Subcutaneous adipose tissue (tissue), 4 donors: ENCODE results near the gene KDM5B. TPM values are rescaled to one million over a fixed set of nuclear protein-coding genes. Genes with fewer than 3 reads are reported as not detected.

Source experiments
- CTCF ChIP-seq: fragments of 450-650 bp; IDR thresholded peaks from one replicate; pipeline ENCODE4 v1.5.1; 2016; ENCODE audit warnings: low read depth, mild to moderate bottlenecking, control low read depth, antibody characterized with exemption, moderate library complexity
- small RNA-seq: library from RNA; depleted of rRNA; stranded (forward); fragments of <200 nt; gene quantifications from one replicate; pipeline ENCODE3, GENCODE V24; 2016
- total RNA-seq, 4 donors: library from RNA; depleted of rRNA; stranded (reverse); fragments of >200 nt; gene quantifications; one replicate each; pipeline ENCODE4 v1.1.0, GENCODE V29; 2016

KDM5B gene
- total RNA-seq, 4 donors from 2014 or later: 37.8 to 62.2 (median 48.2) TPM

DNA sequence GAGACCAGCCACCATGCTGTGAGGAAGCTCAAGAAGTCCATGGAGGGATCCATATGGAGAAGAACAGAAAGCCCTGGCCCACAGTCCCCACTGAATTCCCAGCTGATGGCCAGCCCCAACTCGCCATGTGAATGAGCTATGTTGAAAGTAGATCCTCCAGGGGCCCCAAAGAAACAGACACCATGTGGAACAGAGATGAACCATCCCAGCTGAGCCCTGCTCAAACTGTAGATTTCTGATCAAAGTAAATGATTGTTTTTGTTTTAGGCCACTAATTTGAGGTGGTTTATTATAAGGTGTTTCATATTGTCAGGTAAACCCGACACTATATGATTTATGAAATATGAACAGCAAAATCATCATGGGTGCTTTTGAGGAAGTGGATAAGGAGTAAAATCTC lies 130.8 kb downstream of the KDM5B start:
- TF ChIP-seq CTCF: no peak

Small RNA genes within 50 kb of the gene (small RNA-seq; reads per million reads assigned to genes)
- gene AC098934.3: not detected

Other genes with a start within 250 kb of the KDM5B start
- under 1 TPM in 1 of 4 donors, not detected in 3; 0.19 TPM for gene SYT2, start 98.0 kb downstream of the KDM5B start, total RNA-seq
- not detected for gene PCAT6, start 2.5 kb upstream of the KDM5B start, total RNA-seq
- 1 to 10 TPM; 1.9 to 8.5 (median 4.4) TPM for gene RABIF, start 80.7 kb upstream of the KDM5B start, total RNA-seq
- gene KLHL12, start 118.8 kb upstream of the KDM5B start, total RNA-seq: 10 to 100 TPM; 18.1 to 25.3 (median 22.2) TPM
- gene ADIPOR1, start 149.9 kb upstream of the KDM5B start, total RNA-seq: 100 to 1,000 TPM in 2 of 4 donors, 10 to 100 TPM in 2; 95.8 to 124 (median 103) TPM
- 10 to 100 TPM; 40.6 to 51.2 (median 46.8) TPM for gene CYB5R1, start 158.8 kb upstream of the KDM5B start, total RNA-seq
- 10 to 100 TPM; 51.2 to 79.6 (median 62.6) TPM for gene TMEM183A, start 199.0 kb upstream of the KDM5B start, total RNA-seq
- under 1 TPM in 3 of 4 donors, not detected in 1; 0.16 to 0.19 (median 0.17) TPM for gene PPFIA4, start 218.1 kb upstream of the KDM5B start, total RNA-seq